Measurements from ENCODE around the gene CCDC92. TPM values are rescaled to one million over a fixed set of nuclear protein-coding genes. Genes with fewer than 3 reads are reported as not detected.

Gene CCDC92
- polyA plus RNA-seq, 1 of the 3 experiments (the other 2 are of a cell fraction) = 53.5 TPM

DNA sequence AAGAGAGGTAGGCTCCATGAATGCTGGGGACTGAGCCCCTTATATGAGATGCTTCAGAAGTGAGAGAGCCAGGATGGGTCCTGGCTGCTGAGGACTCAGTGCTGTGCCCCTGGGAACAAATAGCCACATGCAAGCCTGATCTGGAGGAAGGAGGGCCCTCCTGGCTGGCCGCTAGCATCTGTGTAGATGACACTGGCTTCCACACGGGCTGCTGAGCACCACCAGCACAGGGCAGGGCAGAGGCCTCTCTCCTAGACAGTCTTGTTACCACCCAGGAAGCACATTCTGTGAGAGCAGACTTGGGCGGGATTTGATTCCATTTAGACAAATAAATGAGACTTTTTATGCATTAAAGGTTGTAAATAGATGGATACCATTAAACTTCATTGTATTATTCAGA lies 48.4 kb upstream of the CCDC92 start:
- WGBS (ENCODE audit: low lambda C conversion rate) = 84% methylated on average over 3 of the region's 3 CpGs
- no peak for DNase-seq
- no peak overlapping the region for H3K4me2 ChIP-seq
- H3K9me2 ChIP-seq = no peaks in the 10 kb centered on the region
- peaks cover 0 to 2% of the 10 kb centered on the region in 2 experiments for H3K36me3 ChIP-seq (replicated peaks in 1 of 2; ENCODE audit: control insufficient read depth in 1 of 2, insufficient read depth in 2 of 2, low read length in 1 of 2)
- H2AFZ ChIP-seq (ENCODE audit: low read depth) = no peak overlapping the region
- ChIA-PET CTCF (interaction anchor here (1.3 to 1.4 kb wide), 2 partner anchors 15 to 16 kb away, joined by 3 to 4 read pairs; no protein-coding TSS in a partner anchor), POLR2A (no interaction called here)
- H3K27ac ChIP-seq (ENCODE audit: low read depth in 2 of 2, low read length in 1 of 2) = peak overlapping the region in 1 of 2 experiments; percentile 20; a peak in 2 of 4 replicates
- no peak overlapping the region for H3K9ac ChIP-seq
- TF ChIP-seq SIN3A (IDR thresholded peaks at IDR 0.05; ENCODE audit: borderline replicate concordance, low read depth, low read length) = no peak
- no peak for TF ChIP-seq RFX5 (IDR thresholded peaks at IDR 0.05; ENCODE audit: low read length)
- no peak for TF ChIP-seq RCOR1 (IDR thresholded peaks at IDR 0.05; ENCODE audit: low read length)
- TF ChIP-seq, protein P1, sequence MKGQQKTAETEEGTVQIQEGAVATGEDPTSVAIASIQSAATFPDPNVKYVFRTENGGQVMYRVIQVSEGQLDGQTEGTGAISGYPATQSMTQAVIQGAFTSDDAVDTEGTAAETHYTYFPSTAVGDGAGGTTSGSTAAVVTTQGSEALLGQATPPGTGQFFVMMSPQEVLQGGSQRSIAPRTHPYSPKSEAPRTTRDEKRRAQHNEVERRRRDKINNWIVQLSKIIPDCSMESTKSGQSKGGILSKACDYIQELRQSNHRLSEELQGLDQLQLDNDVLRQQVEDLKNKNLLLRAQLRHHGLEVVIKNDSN (IDR thresholded peaks at IDR 0.05; ENCODE audit: borderline replicate concordance, low read depth) = no peak
- TF ChIP-seq, protein P2, sequence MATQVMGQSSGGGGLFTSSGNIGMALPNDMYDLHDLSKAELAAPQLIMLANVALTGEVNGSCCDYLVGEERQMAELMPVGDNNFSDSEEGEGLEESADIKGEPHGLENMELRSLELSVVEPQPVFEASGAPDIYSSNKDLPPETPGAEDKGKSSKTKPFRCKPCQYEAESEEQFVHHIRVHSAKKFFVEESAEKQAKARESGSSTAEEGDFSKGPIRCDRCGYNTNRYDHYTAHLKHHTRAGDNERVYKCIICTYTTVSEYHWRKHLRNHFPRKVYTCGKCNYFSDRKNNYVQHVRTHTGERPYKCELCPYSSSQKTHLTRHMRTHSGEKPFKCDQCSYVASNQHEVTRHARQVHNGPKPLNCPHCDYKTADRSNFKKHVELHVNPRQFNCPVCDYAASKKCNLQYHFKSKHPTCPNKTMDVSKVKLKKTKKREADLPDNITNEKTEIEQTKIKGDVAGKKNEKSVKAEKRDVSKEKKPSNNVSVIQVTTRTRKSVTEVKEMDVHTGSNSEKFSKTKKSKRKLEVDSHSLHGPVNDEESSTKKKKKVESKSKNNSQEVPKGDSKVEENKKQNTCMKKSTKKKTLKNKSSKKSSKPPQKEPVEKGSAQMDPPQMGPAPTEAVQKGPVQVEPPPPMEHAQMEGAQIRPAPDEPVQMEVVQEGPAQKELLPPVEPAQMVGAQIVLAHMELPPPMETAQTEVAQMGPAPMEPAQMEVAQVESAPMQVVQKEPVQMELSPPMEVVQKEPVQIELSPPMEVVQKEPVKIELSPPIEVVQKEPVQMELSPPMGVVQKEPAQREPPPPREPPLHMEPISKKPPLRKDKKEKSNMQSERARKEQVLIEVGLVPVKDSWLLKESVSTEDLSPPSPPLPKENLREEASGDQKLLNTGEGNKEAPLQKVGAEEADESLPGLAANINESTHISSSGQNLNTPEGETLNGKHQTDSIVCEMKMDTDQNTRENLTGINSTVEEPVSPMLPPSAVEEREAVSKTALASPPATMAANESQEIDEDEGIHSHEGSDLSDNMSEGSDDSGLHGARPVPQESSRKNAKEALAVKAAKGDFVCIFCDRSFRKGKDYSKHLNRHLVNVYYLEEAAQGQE (IDR thresholded peaks at IDR 0.05; ENCODE audit: low read depth, low read length) = no peak
- TF ChIP-seq, protein P3, sequence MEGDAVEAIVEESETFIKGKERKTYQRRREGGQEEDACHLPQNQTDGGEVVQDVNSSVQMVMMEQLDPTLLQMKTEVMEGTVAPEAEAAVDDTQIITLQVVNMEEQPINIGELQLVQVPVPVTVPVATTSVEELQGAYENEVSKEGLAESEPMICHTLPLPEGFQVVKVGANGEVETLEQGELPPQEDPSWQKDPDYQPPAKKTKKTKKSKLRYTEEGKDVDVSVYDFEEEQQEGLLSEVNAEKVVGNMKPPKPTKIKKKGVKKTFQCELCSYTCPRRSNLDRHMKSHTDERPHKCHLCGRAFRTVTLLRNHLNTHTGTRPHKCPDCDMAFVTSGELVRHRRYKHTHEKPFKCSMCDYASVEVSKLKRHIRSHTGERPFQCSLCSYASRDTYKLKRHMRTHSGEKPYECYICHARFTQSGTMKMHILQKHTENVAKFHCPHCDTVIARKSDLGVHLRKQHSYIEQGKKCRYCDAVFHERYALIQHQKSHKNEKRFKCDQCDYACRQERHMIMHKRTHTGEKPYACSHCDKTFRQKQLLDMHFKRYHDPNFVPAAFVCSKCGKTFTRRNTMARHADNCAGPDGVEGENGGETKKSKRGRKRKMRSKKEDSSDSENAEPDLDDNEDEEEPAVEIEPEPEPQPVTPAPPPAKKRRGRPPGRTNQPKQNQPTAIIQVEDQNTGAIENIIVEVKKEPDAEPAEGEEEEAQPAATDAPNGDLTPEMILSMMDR (IDR thresholded peaks at IDR 0.05) = no peak
- TF ChIP-seq TCF12 (IDR thresholded peaks at IDR 0.05) = no peak
- no peak for TF ChIP-seq TEAD4 (IDR thresholded peaks at IDR 0.05; ENCODE audit: borderline replicate concordance, insufficient read depth)
- TF ChIP-seq, protein P4, sequence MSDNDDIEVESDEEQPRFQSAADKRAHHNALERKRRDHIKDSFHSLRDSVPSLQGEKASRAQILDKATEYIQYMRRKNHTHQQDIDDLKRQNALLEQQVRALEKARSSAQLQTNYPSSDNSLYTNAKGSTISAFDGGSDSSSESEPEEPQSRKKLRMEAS (IDR thresholded peaks at IDR 0.05; ENCODE audit: low read depth) = no peak
- no peak for TF ChIP-seq SMC3 (IDR thresholded peaks at IDR 0.05; ENCODE audit: low read depth, low read length)
- no peak for TF ChIP-seq FOXM1 (IDR thresholded peaks at IDR 0.05; ENCODE audit: low read depth)
- no peak for TF ChIP-seq RAD21 (IDR thresholded peaks at IDR 0.05; ENCODE audit: low read length)
- TF ChIP-seq, protein P5, sequence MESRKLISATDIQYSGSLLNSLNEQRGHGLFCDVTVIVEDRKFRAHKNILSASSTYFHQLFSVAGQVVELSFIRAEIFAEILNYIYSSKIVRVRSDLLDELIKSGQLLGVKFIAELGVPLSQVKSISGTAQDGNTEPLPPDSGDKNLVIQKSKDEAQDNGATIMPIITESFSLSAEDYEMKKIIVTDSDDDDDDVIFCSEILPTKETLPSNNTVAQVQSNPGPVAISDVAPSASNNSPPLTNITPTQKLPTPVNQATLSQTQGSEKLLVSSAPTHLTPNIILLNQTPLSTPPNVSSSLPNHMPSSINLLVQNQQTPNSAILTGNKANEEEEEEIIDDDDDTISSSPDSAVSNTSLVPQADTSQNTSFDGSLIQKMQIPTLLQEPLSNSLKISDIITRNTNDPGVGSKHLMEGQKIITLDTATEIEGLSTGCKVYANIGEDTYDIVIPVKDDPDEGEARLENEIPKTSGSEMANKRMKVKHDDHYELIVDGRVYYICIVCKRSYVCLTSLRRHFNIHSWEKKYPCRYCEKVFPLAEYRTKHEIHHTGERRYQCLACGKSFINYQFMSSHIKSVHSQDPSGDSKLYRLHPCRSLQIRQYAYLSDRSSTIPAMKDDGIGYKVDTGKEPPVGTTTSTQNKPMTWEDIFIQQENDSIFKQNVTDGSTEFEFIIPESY (IDR thresholded peaks at IDR 0.05; ENCODE audit: borderline replicate concordance, low read depth) = no peak
- no peak for TF ChIP-seq JUND (IDR thresholded peaks at IDR 0.05)
- no peak for TF ChIP-seq POLR2AphosphoS5 (IDR thresholded peaks at IDR 0.05; ENCODE audit: low read depth, low read length)
- TF ChIP-seq, protein P6, sequence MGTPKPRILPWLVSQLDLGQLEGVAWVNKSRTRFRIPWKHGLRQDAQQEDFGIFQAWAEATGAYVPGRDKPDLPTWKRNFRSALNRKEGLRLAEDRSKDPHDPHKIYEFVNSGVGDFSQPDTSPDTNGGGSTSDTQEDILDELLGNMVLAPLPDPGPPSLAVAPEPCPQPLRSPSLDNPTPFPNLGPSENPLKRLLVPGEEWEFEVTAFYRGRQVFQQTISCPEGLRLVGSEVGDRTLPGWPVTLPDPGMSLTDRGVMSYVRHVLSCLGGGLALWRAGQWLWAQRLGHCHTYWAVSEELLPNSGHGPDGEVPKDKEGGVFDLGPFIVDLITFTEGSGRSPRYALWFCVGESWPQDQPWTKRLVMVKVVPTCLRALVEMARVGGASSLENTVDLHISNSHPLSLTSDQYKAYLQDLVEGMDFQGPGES (IDR thresholded peaks at IDR 0.05; ENCODE audit: low read depth, low read length) = no peak
- no peak overlapping the region for H3K4me3 ChIP-seq (ENCODE audit: low read depth in 2 of 2, low read length in 1 of 2)
- H3F3A ChIP-seq (replicated peaks; ENCODE audit: insufficient read depth) = peaks cover 22% of the 10 kb centered on the region
- H3K9me3 ChIP-seq = no peaks in the 10 kb centered on the region
- H3K27me3 ChIP-seq (ENCODE audit: insufficient read depth) = no peaks in the 10 kb centered on the region
- H3K4me1 ChIP-seq (ENCODE audit: control insufficient read depth in 1 of 2, insufficient read depth in 2 of 2, low read depth in 1 of 2, low read length in 1 of 2) = peaks cover under 1 to 17% of the 10 kb centered on the region in 2 experiments; a peak in 2 of 4 replicates
- no peaks in the 10 kb centered on the region for H3K79me2 ChIP-seq (ENCODE audit: insufficient read depth)
- H4K20me1 ChIP-seq (ENCODE audit: insufficient read depth) = no peaks in the 10 kb centered on the region

Data from SK-N-SH (cell line).